ENCODE data around the gene RAB31. TPM values are rescaled to one million over a fixed set of nuclear protein-coding genes. Genes with fewer than 3 reads are reported as not detected.

The RAB31 gene
- total RNA-seq, 1 donor from 2014 or later = 44.2 TPM

DNA sequence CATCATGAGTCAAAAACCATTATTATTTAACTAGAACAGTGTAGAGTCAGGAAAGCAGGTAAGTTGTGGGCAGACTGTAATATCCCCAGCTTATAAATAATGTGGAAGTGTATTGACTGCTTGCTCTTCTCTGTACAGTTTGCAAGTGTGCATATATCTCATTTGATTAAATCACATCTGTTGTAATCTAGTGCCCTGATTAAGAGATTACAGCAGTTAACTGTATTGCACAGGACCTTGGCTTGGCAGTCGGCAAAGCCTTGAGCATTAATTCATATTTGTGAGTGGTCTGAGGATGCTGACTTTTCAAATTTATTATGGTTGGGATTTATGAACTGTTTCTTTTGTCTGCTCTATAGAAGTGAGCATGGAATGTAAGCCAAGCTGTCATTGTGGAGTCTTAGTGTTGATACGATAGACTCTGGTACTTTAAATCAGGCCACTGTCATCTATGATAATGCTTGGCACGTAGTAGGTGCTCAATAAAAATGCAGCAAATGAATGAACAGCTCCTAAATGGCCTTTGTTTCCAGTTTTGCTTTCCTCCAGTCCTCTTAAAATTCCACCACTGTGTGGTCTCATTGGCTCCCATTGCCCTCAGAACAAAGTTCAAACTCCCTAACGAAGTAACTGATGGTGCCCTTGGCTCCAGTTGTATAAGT, 48.3 kb downstream of the RAB31 start:
- TF ChIP-seq, protein P1, sequence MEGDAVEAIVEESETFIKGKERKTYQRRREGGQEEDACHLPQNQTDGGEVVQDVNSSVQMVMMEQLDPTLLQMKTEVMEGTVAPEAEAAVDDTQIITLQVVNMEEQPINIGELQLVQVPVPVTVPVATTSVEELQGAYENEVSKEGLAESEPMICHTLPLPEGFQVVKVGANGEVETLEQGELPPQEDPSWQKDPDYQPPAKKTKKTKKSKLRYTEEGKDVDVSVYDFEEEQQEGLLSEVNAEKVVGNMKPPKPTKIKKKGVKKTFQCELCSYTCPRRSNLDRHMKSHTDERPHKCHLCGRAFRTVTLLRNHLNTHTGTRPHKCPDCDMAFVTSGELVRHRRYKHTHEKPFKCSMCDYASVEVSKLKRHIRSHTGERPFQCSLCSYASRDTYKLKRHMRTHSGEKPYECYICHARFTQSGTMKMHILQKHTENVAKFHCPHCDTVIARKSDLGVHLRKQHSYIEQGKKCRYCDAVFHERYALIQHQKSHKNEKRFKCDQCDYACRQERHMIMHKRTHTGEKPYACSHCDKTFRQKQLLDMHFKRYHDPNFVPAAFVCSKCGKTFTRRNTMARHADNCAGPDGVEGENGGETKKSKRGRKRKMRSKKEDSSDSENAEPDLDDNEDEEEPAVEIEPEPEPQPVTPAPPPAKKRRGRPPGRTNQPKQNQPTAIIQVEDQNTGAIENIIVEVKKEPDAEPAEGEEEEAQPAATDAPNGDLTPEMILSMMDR (IDR thresholded peaks at IDR 0.05; ENCODE audit: insufficient read depth, low read length, poor library complexity, severe bottlenecking) = no peak
- no peak for DNase-seq (ENCODE audit: low read depth)
- Histone ChIP-seq H3K36me3 (ENCODE audit: control insufficient read depth, insufficient read depth, low read length) (no peaks in the 10 kb centered on the region), H3K4me3 (ENCODE audit: low read depth, low read length) (no peak overlapping the region), H3K27me3 (ENCODE audit: control insufficient read depth, insufficient read depth, low read length) (no peaks in the 10 kb centered on the region)

DNA sequence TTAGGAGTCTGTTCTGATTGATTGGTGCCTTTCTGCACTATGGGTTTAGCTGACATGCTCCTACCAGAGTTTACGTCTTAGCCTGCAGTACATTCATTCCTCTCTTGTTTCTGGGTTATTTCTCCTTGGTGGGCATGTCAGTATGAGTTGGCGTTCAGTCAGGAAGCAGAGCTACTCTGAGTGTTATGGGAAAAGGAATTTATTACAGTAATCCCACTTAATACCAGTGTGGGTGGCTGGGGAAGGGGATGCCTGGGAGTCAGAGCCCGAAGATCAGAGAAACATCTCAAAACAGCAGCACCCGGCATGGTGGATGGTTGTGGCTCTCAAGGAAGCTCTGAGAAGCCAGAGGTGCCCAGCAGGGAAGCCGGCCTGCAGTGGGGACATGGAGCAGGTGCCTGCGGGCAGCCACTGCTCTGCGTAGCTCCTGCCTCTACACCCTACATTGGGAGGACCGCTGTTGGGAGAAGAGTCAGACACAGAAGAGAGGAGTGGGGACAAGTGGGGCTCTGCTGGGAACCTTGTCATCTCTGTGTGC, 48.9 kb downstream of the RAB31 start:
- Histone ChIP-seq H3K4me3 (ENCODE audit: low read depth, low read length) (no peak overlapping the region), H3K36me3 (ENCODE audit: control insufficient read depth, insufficient read depth, low read length) (no peaks in the 10 kb centered on the region), H3K27me3 (ENCODE audit: control insufficient read depth, insufficient read depth, low read length) (no peaks in the 10 kb centered on the region)
- TF ChIP-seq, protein P1 (IDR thresholded peaks at IDR 0.05; ENCODE audit: insufficient read depth, low read length, poor library complexity, severe bottlenecking) = no peak
- DNase-seq (ENCODE audit: low read depth) = no peak

GRCh38 chr18:9757827-9758621, 49.9 kb downstream of the RAB31 start:
- DNase-seq (ENCODE audit: low read depth) = no peak
- Histone ChIP-seq H3K4me3 (ENCODE audit: low read depth, low read length) (no peak overlapping the region), H3K36me3 (ENCODE audit: control insufficient read depth, insufficient read depth, low read length) (no peaks in the 10 kb centered on the region), H3K27me3 (ENCODE audit: control insufficient read depth, insufficient read depth, low read length) (no peaks in the 10 kb centered on the region)
- TF ChIP-seq, protein P1 (IDR thresholded peaks at IDR 0.05; ENCODE audit: insufficient read depth, low read length, poor library complexity, severe bottlenecking) = no peak

DNA sequence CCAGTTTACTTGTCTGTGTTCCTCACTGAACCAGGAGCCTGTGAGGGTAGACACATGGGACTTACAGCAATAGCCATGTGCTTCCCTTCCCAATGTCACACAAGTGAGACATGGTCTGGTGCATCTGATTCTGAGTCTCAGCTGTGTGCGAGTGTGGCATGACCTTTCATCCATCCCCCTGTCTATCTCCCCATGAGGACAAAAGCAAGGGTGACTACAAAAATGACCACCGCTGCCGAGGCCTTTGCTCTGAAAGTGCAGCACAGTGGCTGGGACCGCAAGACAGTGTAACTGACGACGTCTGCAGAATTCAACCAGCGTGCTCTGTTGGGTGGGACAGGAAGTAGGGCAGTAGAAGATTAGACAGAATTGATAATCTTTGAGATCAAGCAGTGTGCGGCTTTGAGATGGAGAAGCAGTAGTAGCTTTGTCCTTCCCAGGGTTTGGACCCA, 50.5 kb downstream of the RAB31 start:
- Histone ChIP-seq H3K36me3 (ENCODE audit: control insufficient read depth, insufficient read depth, low read length) (no peaks in the 10 kb centered on the region), H3K27me3 (ENCODE audit: control insufficient read depth, insufficient read depth, low read length) (no peaks in the 10 kb centered on the region), H3K4me3 (ENCODE audit: low read depth, low read length) (no peak overlapping the region)
- TF ChIP-seq, protein P1 (IDR thresholded peaks at IDR 0.05; ENCODE audit: insufficient read depth, low read length, poor library complexity, severe bottlenecking) = no peak
- no peak for DNase-seq (ENCODE audit: low read depth)

- H3K4me3 ChIP-seq (ENCODE audit: low read depth, low read length) = no peak overlapping the region
- TF ChIP-seq, protein P1 (IDR thresholded peaks at IDR 0.05; ENCODE audit: insufficient read depth, low read length, poor library complexity, severe bottlenecking) = no peak
- no peak for DNase-seq (ENCODE audit: low read depth)
- no peaks in the 10 kb centered on the region for H3K36me3 ChIP-seq (ENCODE audit: control insufficient read depth, insufficient read depth, low read length)
- no peaks in the 10 kb centered on the region for H3K27me3 ChIP-seq (ENCODE audit: control insufficient read depth, insufficient read depth, low read length)
These were observed 52.5 kb downstream of the RAB31 start for GRCh38 chr18:9760641-9761040.
